A673 (cell line): ENCODE measurements around the gene TGM4. TPM values are rescaled to one million over a fixed set of nuclear protein-coding genes. Genes with fewer than 3 reads are reported as not detected.
A peak's percentile ranks its signal among the peaks of the same experiment; 100 is the strongest.

ENCODE experiments used
- BruUV-seq: library from RNA; stranded (reverse); fragments of 400-500 nt; replicated peaks from 2 replicates; lab custom pipeline; 2021; lab: Mats Ljungman, UMichigan
- CTCF ChIA-PET: fragments of 300-600 bp; sonication (Branson Sonifier 250); formaldehyde crosslinking; loops from one replicate; lab custom pipeline; 2022; ENCODE audit warnings: antibody characterized with exemption; lab: Charles Lee
- POLR2A ChIA-PET: fragments of 300-600 bp; sonication (Branson Sonifier 250); formaldehyde crosslinking; loops from one replicate; lab custom pipeline; 2022; ENCODE audit warnings: antibody characterized with exemption; ENCODE audit not compliant: low non-redundant PET; lab: Charles Lee
- DNase-seq: peaks from one replicate; pipeline ENCODE4 v3.0.0-alpha.2; 2015; ENCODE audit warnings: low spot score
- H3K27ac ChIP-seq: fragments of 200-600 bp; sonication (generic); 2 replicates; pipeline ENCODE4 v1.5.1; 2016; ENCODE audit warnings: mixed run types, low read depth, mild to moderate bottlenecking, mixed read lengths, antibody characterized with exemption, low read length; ENCODE audit not compliant: poor library complexity, severe bottlenecking
- H3K27me3 ChIP-seq: fragments of 200-600 bp; sonication (generic); replicated peaks from 2 replicates; pipeline ENCODE4 v1.6.1; 2017; ENCODE audit warnings: mixed run types, low read depth, mild to moderate bottlenecking, mixed read lengths, antibody characterized with exemption, low read length; ENCODE audit not compliant: insufficient read depth, poor library complexity
- H3K36me3 ChIP-seq: fragments of 200-600 bp; sonication (generic); 2 replicates; pipeline ENCODE4 v1.6.1; 2016; ENCODE audit warnings: mixed run types, mild to moderate bottlenecking, mixed read lengths, antibody characterized with exemption, low read length; ENCODE audit not compliant: insufficient read depth, poor library complexity, severe bottlenecking
- H3K4me1 ChIP-seq: fragments of 200-600 bp; sonication (generic); 2 replicates; pipeline ENCODE4 v1.6.1; 2017; ENCODE audit warnings: mixed run types, mild to moderate bottlenecking, mixed read lengths, antibody characterized with exemption, low read length; ENCODE audit not compliant: insufficient read depth, poor library complexity, severe bottlenecking
- H3K4me3 ChIP-seq: fragments of 200-600 bp; sonication (generic); 2 replicates; pipeline ENCODE4 v1.5.1; 2016; ENCODE audit warnings: low read depth, mixed run types, mild to moderate bottlenecking, mixed read lengths, low read length; ENCODE audit not compliant: poor library complexity, severe bottlenecking
- H3K9me3 ChIP-seq: fragments of 200-600 bp; sonication (generic); 2 replicates; pipeline ENCODE4 v1.6.1; 2016; ENCODE audit warnings: mixed run types, low read depth, mild to moderate bottlenecking, mixed read lengths, antibody characterized with exemption, low read length; ENCODE audit not compliant: poor library complexity, severe bottlenecking
- CTCF ChIP-seq: fragments of 300-800, 200-600 bp; sonication (generic); conservative IDR thresholded peaks from 2 replicates; pipeline ENCODE4 v1.5.1; 2017; ENCODE audit warnings: low read depth, mild to moderate bottlenecking, antibody characterized with exemption, low read length, moderate library complexity, mixed read lengths
- EZH2 ChIP-seq: fragments of 200-600 bp; sonication (generic); IDR thresholded peaks from 2 replicates; pipeline ENCODE4 v1.6.1; 2017; ENCODE audit warnings: borderline replicate concordance, low read depth, mild to moderate bottlenecking, mixed read lengths, antibody characterized with exemption, low read length; ENCODE audit not compliant: poor library complexity, severe bottlenecking
- intact Hi-C: fragments of 100-400 bp; cut with micrococcal nuclease; formaldehyde crosslinking; loops from one replicate; pipeline ENCODE4 v1.10.0; 2022; ENCODE audit not compliant: unreplicated experiment
- total RNA-seq: library from RNA; stranded (reverse); gene quantifications from 2 replicates; pipeline ENCODE4 v1.2.3, GENCODE V29; 2021

Gene TGM4
- total RNA-seq, 1 experiment from 2014 or later: 0.09 TPM

- no TSS peak for BruUV-seq
- H3K36me3 ChIP-seq: peaks cover 42% of the 10 kb centered on the region
- intact Hi-C loops: no loop called here
- no peak overlapping the region for H3K4me3 ChIP-seq
- peaks cover 24% of the 10 kb centered on the region for H3K4me1 ChIP-seq
- DNase-seq: no peak
- POLR2A ChIA-PET: no interaction called here
- H3K27me3 ChIP-seq: no peaks in the 10 kb centered on the region
- no peak overlapping the region for H3K27ac ChIP-seq
- H3K9me3 ChIP-seq: no peaks in the 10 kb centered on the region
- TF ChIP-seq CTCF (no peak), EZH2 (no peak)
- CTCF ChIA-PET: no interaction called here
Observed at GRCh38 chr3:44929782-44930181, 55.4 kb downstream of the TGM4 start.

GRCh38 chr3:44930911-44931310, 56.5 kb downstream of the TGM4 start:
- ChIA-PET CTCF (no interaction called here), POLR2A (no interaction called here)
- no TSS peak for BruUV-seq
- Histone ChIP-seq H3K9me3 (no peaks in the 10 kb centered on the region), H3K27me3 (no peaks in the 10 kb centered on the region), H3K36me3 (peaks cover 38% of the 10 kb centered on the region), H3K4me3 (no peak overlapping the region), H3K27ac (peak overlapping the region; percentile 42), H3K4me1 (peaks cover 24% of the 10 kb centered on the region)
- DNase-seq: no peak
- TF ChIP-seq CTCF (no peak), EZH2 (no peak)
- intact Hi-C loops: no loop called here

- TF ChIP-seq CTCF: no peak
- no peak for TF ChIP-seq EZH2
- peak overlapping the region; percentile 88 for H3K27ac ChIP-seq
- no peak for DNase-seq
- no peaks in the 10 kb centered on the region for H3K27me3 ChIP-seq
- BruUV-seq: no TSS peak
- no peaks in the 10 kb centered on the region for H3K9me3 ChIP-seq
- CTCF ChIA-PET: no interaction called here
- H3K4me3 ChIP-seq: no peak overlapping the region
- POLR2A ChIA-PET: no interaction called here
- H3K4me1 ChIP-seq: peaks cover 24% of the 10 kb centered on the region
- intact Hi-C loops: no loop called here
- H3K36me3 ChIP-seq: peaks cover 37% of the 10 kb centered on the region
Observed at GRCh38 chr3:44931791-44932190, 57.4 kb downstream of the TGM4 start.
